CD4-positive, alpha-beta T cell treated with Interleukin-15 for 4 hours (primary cell): ENCODE results near the gene PTDSS2.

Experiments
- DNase-seq: peaks from one replicate; pipeline ENCODE4 v3.0.0-alpha.2; 2020; ENCODE audit warnings: low spot score

The PTDSS2 gene

GRCh38 chr11:492427-493226 lies 42.5 kb downstream of the PTDSS2 start:
- DNase-seq: no peak

DNA sequence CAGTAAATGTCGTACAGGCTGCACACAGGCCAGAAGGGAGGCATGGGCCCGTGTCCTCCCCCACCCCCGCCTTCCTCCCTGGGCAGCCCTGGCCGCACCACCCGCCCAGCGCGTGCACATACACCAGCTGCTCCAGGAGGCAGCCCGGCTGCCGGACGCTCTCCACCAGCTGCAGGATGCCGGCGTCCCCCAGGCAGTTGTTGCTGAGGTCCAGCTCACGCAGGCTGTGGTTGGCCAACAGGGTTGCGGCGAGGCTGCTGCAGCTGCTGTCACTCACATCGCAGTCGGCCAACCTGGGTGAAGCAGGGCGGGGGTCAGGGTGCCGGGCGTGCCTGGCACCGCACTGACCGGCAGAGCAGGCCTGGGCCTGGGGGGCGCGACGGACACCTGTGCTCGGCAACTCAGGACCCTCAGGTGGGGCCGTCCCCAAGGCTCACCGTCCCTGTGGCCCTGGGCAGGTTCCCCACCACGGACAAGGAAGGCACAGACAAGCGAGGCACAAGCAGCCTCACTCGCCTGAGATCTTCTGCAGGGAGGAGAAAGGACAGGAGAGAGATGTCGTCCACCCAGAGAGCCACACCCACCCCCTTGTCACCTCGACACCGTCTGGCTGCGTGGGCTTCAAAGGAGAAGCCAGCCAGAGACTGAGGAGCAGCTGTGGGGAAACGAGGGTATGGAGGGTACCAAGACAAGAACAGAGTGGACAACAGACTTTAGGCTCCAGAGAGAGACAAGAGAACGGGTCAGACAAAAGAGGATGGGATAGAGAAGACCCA lies 44.9 kb downstream of the PTDSS2 start:
- DNase-seq: no peak

DNA sequence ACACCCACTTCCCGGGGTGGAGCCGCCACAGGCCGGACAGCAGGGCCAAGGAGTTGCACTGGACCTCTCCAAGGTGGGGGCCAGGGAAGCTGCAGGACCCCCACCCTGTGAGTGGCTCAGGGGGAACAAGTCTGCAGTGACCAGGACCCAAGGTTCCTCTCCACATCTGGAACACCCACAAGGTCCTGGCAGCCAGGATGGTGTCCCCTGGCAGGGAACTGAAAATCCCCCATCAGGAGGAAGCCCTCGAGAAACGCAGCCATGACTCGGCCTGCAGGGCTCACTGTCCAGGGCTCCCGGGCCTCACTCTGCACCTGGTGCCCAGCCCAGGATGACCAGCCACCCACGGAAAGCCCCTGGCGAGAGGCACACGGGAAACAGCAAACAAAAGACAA lies 45.5 kb downstream of the PTDSS2 start:
- no peak for DNase-seq

GRCh38 chr11:496834-497564 lies 46.9 kb downstream of the PTDSS2 start:
- DNase-seq: no peak

- DNase-seq: no peak
Observed at GRCh38 chr11:497565-498296, 47.7 kb downstream of the PTDSS2 start.

DNA sequence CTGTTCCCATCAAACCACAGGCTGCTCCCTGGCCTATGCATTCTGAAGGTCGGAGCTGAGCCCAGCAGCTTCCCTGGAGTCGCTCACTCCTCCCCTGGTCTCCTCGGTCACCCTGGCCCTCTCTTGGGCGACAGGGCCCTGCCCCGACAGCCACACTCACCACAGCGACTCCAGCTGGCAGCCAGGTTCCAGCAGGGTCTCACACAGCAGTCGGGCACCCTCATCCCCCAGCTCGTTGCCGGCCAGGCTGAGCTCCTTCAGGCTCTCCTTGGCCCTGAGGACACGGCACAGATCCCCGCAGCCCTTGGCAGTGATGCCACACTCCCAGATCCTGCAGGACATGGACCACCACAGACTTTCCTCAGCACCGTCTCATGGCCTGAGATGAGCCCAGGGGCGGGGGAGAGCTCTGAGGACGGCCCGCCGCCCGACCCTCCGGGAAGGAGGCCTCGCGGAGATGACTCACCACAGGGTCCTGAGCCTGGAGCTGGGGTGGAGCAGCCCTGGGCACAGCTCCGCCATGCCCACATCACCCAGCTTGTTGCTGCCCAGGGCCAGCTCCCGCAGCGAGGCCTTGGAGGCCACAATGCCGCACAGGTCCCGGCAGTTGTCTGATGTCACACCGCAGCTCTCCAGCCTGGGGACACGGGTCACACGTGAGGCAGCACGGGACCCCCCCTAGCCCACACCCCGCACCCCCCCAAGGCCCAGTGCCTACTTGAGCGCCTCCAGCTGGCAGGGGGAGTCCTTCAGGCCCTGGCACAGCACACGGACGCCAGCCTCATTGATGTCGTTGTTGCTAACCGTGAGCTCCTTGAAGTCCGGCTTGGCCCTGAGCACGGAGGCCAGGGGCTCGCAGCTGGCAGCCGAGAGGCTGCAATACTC lies 48.5 kb downstream of the PTDSS2 start:
- no peak for DNase-seq

- no peak for DNase-seq
Observed at GRCh38 chr11:499201-500076, 49.4 kb downstream of the PTDSS2 start.

DNA sequence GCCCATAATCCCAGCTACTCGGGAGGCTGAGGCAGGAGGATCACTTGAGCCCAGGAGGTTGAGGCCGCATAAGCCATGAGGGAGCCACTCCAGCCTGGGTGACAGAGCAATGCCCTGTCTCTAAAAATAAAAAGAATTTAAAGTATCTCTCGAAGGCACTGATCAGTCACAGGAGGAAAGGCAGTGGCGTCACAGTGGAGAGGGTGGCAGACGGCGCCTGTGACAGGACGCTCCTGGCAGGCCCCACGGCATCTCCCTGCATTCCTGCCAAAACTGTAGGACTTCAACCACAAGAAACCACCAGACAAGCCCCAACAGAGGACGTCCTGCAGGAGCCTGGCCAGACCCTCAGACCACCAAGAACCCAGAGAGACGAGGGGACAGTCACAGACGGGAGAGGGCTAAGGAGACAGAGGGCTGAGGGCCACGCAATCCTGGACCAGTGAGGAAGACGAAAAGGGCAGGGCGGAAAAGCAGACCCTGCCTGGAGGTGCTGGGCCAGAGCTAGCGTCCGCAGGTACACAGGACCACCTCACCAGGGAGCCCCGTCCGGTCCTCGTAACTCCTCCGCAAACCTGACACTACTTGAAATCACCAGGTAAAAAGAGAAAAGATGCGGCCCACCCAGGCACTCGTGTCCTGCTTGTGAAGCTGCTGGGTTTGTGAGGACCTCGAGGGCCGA lies 51.1 kb downstream of the PTDSS2 start:
- no peak for DNase-seq

DNA sequence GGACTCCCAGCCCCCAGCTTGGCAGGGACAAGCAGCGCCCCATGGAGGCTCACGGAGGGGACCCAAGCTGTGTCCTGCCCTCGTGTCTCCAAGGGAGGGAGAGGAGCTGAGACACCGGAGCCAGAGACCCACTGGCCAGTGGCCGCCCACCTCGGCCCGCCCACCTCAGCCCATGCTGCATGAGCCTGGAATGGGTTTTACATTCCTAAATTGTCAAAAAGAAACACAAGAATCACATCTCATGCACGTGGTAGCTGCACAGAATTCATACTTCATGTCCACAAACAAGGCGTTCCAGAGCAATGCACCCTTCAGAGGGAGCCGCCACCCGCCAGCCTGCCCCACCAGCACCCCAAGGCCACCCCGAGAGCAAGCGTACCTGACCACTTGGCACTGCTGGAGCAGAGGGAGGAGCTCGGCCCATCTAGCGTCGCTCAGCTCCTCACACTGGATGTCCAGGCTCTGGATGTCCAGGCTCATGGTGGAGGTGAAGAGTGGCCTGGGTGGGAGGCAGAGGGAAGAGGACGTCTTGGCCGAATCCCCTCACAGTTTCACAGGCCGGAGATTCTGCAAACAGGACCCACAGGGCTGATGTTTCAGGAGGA lies 51.7 kb downstream of the PTDSS2 start:
- DNase-seq: no peak

DNA sequence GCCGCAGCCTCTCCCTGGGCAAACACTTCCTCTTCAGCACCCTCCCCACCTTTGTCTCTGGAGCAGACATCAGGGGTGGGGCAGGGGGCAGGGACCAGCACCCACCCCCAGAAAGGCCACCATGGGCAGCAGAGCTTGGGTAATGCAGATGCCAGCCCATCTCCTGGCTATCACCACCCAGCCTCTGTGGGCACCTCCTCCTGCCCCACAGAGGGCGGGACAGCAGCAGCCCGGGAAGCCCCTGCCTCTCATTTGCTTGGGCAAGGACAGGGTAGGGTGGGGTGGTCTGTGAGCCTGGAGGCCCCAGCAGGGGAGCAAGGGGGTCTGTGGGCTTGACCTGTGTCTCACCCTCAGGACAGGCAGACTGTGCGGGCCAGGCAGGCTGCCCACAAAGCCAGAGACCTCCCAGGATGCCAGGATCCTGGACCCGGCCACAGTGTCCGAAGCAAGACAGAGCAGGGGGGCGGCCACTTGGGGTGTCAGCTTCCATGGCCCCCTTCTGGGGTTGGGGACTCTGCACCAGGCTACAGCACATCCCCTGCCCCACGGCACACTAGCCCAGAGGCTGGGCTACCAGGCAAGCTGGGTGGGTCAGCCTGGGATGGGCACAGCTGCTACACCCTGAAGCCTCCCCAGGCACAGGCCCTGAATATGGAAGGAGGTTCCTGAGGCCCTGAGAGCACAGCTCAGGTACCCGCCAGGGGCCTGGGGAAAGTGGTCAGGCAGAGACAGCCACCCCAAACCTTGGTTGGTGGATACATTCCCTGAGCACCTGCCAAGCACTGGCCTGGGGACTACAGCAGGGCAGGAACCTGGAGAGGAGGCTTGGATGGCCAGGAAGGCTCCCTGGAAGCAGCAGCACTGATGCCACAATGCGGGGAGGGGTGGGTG lies 52.5 kb downstream of the PTDSS2 start:
- no peak for DNase-seq

DNA sequence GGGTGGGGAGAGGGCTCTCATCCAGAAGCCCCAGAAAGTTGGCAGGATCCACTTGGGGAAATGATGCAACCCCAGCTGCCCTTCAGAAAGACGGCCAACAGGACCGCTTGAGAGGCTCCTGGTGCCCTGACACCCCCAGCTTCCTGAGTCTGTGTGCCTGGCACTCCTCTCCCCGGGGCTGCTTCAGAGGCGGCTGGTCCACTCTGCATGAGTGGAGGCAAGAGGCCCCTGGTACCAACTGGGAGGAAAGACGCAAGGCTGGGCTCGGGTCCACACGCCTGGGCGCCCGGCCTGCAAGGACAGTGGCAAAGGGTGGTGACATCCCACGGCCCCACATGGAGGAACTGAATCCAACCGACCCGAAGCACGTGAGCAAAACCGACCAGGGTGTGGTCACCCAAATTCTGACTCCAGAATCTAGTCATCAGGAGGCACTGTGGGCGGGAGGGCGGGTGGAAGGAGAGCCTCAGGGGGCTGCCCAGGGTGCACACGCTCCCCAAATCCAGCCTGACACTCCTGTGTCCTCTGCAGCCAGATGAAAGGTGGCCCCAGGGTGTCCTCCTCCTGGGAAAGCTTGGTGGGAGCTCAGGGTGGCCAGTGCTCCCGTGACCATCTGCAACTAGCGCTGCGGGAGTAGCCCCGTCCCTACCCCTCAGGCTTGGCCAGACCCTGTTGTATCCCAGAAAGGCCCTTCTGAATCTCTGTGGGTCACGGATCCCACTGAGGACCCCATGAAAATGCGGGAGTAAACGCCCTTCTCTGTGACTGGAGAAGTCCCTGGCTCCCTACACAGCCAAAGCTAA lies 53.3 kb downstream of the PTDSS2 start:
- peak; percentile 18 for DNase-seq

DNA sequence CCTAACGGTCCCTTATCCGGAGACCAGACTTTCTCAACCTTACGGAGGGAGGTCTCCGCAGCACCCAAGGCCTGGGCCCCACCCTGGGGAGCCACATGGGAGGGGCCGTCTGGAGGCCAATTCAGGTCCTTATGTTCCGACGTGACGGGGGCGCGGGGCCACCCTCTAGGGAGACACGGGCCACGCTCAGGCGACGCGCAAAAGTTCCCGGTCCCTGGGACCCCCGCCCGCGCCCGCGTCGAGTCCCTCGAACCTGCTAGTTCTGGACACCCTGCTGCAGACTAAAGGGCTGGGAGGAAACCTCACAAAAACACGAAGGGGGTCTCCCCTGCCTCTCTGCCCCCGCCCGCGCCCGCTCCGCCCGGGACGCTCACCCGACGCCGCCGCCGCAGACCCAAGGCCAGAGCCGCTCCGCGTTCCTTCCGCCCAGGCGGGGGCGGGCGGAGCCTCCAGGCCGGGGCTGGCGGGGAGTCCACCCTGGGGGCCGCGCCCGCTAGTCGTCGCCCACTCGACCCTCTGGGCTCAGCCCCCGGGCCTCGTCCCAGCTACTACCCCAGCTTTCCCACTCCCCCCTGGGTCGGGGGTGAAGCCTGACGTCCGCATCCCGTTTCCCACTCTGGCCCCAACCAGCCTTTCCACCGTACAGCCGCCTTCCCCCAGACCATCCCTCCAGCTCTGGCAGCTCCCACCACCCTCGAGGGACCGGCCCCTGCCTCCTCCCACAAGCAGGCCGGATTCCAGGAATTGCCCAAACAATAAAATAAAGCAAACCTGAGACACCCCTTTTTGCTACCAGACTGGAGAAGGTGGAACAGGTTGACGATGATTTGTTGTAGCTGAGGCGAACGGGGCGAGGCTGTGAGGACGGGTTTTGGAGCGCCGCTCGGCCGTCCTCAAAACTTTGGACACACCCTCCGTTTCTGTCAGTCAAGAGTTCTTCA lies 54.2 kb downstream of the PTDSS2 start:
- DNase-seq: no peak

GRCh38 chr11:504994-505344 lies 54.9 kb downstream of the PTDSS2 start:
- no peak for DNase-seq

GRCh38 chr11:506238-506994 lies 56.3 kb downstream of the PTDSS2 start:
- DNase-seq: peak; percentile 96

GRCh38 chr11:506995-507726 lies 57.1 kb downstream of the PTDSS2 start, which contains the start of gene RNH1:
TSS of gene RNH1 (minus strand) at chr11:507242. CDS start at chr11:502162, 5,080 bp downstream.
- peak; percentile 98 for DNase-seq
